ENCODE results near the gene MIPOL1. TPM values are rescaled to one million over a fixed set of nuclear protein-coding genes. Genes with fewer than 3 reads are reported as not detected.

MIPOL1 gene
- polyA plus RNA-seq (2013, experiment 1 of 2) = 8.8 TPM
- 10.0 TPM for polyA plus RNA-seq (2013, experiment 2 of 2)

- H3K9ac ChIP-seq (ENCODE audit: low read depth, low read length, poor library complexity) = peak within 1 kb of the TSS; percentile 85
- H3K9me3 ChIP-seq (replicated peaks in 1 of 2; ENCODE audit: control insufficient read depth in 2 of 2, insufficient read depth in 1 of 2, low read depth in 1 of 2, low read length in 2 of 2) = no peaks in the 10 kb centered on the region
- no peak within 1 kb of the TSS for H2BK120ac ChIP-seq (ENCODE audit: low read depth, low read length)
- no peak within 1 kb of the TSS for H2AK5ac ChIP-seq (ENCODE audit: low read depth, low read length)
- H3K4me2 ChIP-seq (ENCODE audit: insufficient read depth, low read length, poor library complexity, severe bottlenecking) = peak within 1 kb of the TSS; percentile 82
- no peak within 1 kb of the TSS for H2BK5ac ChIP-seq (ENCODE audit: low read length)
- no peaks in the 10 kb centered on the region for H3K79me1 ChIP-seq (ENCODE audit: low read depth, low read length)
- H3K23ac ChIP-seq (ENCODE audit: low read depth, low read length, poor library complexity) = peak within 1 kb of the TSS; percentile 45
- H3K36me3 ChIP-seq (replicated peaks in 1 of 2; ENCODE audit: control insufficient read depth in 2 of 2, insufficient read depth in 2 of 2, low read length in 2 of 2) = no peaks in the 10 kb centered on the region
- H2BK15ac ChIP-seq (ENCODE audit: low read length) = peak within 1 kb of the TSS; percentile 16
- no peak within 1 kb of the TSS for H3K14ac ChIP-seq (ENCODE audit: low read length)
- no peaks in the 10 kb centered on the region for H3K27me3 ChIP-seq (ENCODE audit: control insufficient read depth in 3 of 3, insufficient read depth in 3 of 3, low read depth in 1 of 3, low read length in 3 of 3)
- H3K27ac ChIP-seq (replicated peaks; ENCODE audit: low read length) = peak within 1 kb of the TSS; percentile 54
- peak; percentile 61 for DNase-seq (ENCODE audit: low spot score)
- no peak within 1 kb of the TSS for H3K4ac ChIP-seq (ENCODE audit: low read length)
- peak within 1 kb of the TSS; percentile 94 for H2AFZ ChIP-seq (ENCODE audit: low read length)
- H3K18ac ChIP-seq (ENCODE audit: low read length) = peak within 1 kb of the TSS; percentile 89
- H4K91ac ChIP-seq (ENCODE audit: low read depth, low read length, poor library complexity) = no peak within 1 kb of the TSS
- H4K8ac ChIP-seq (ENCODE audit: low read depth, low read length) = no peak within 1 kb of the TSS
- H2BK12ac ChIP-seq (ENCODE audit: low read length) = no peak within 1 kb of the TSS
- no CpG with 5 or more reads among the region's 70 CpGs for WGBS, 2 donors (ENCODE audit: extremely low coverage in 2 of 2, insufficient read length in 2 of 2, insufficient replicate concordance in 1 of 2)
- peak within 1 kb of the TSS; percentile 60 to 86 for H3K4me3 ChIP-seq (ENCODE audit: low read length in 2 of 2)
- peaks cover 1 to 4% of the 10 kb centered on the region in 2 donors for H3K4me1 ChIP-seq (ENCODE audit: control insufficient read depth in 2 of 2, insufficient read depth in 1 of 2, low read depth in 1 of 2, low read length in 2 of 2)
Observed at GRCh38 chr14:37197421-37198272, at the start of gene MIPOL1. MIPOL1 (plus strand) TSS chr14:37197937; CDS start chr14:37247889, 49,952 bp downstream.

GRCh38 chr14:37150414-37150813 is 47.3 kb upstream of the MIPOL1 start:
- H3K9me3 ChIP-seq (replicated peaks in 1 of 2; ENCODE audit: control insufficient read depth in 2 of 2, insufficient read depth in 1 of 2, low read depth in 1 of 2, low read length in 2 of 2) = no peaks in the 10 kb centered on the region
- H3K27ac ChIP-seq (replicated peaks; ENCODE audit: low read length) = no peak overlapping the region
- H2BK120ac ChIP-seq (ENCODE audit: low read depth, low read length) = no peak overlapping the region
- no peak overlapping the region for H3K23ac ChIP-seq (ENCODE audit: low read depth, low read length, poor library complexity)
- DNase-seq (ENCODE audit: low spot score) = no peak
- no peak overlapping the region for H3K14ac ChIP-seq (ENCODE audit: low read length)
- no CpG with 5 or more reads among the region's 3 CpGs for WGBS, 2 donors (ENCODE audit: extremely low coverage in 2 of 2, insufficient read length in 2 of 2, insufficient replicate concordance in 1 of 2)
- H3K27me3 ChIP-seq (ENCODE audit: control insufficient read depth in 3 of 3, insufficient read depth in 3 of 3, low read depth in 1 of 3, low read length in 3 of 3) = no peaks in the 10 kb centered on the region
- no peak overlapping the region for H2BK12ac ChIP-seq (ENCODE audit: low read length)
- H3K36me3 ChIP-seq (replicated peaks in 1 of 2; ENCODE audit: control insufficient read depth in 2 of 2, insufficient read depth in 2 of 2, low read length in 2 of 2) = no peaks in the 10 kb centered on the region
- H4K8ac ChIP-seq (ENCODE audit: low read depth, low read length) = no peak overlapping the region
- H2AFZ ChIP-seq (ENCODE audit: low read length) = peak overlapping the region; percentile 45
- no peak overlapping the region for H3K18ac ChIP-seq (ENCODE audit: low read length)
- H2AK5ac ChIP-seq (ENCODE audit: low read depth, low read length) = no peak overlapping the region
- H2BK5ac ChIP-seq (ENCODE audit: low read length) = no peak overlapping the region
- no peak overlapping the region for H2BK15ac ChIP-seq (ENCODE audit: low read length)
- peaks cover 3% of the 10 kb centered on the region for H3K79me1 ChIP-seq (ENCODE audit: low read depth, low read length)
- no peak overlapping the region for H3K4me2 ChIP-seq (ENCODE audit: insufficient read depth, low read length, poor library complexity, severe bottlenecking)
- H3K4me3 ChIP-seq (ENCODE audit: low read length in 2 of 2) = no peak overlapping the region
- H3K9ac ChIP-seq (ENCODE audit: low read depth, low read length, poor library complexity) = no peak overlapping the region
- no peak overlapping the region for H3K4ac ChIP-seq (ENCODE audit: low read length)
- H4K91ac ChIP-seq (ENCODE audit: low read depth, low read length, poor library complexity) = no peak overlapping the region
- H3K4me1 ChIP-seq (ENCODE audit: control insufficient read depth in 2 of 2, insufficient read depth in 1 of 2, low read depth in 1 of 2, low read length in 2 of 2) = no peaks in the 10 kb centered on the region

DNA sequence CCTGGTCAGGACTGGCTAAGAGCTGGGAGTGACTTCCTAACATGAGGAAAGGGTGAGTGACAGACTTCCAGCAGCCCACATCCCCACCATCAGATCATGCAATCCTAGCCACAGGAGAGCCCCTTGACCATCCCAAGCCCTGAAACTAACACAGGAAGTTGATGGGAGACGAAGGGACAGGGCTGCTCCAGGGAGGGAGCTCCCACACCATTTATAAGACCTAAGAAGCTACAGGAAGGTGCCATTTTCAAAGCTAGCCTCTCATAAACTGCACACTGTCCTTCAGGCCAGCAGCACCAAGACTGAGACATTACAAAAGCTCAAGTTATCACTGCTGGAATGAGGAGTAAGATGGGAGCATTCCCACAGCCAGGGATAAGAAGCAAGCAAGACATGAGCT is 44.7 kb upstream of the MIPOL1 start:
- Histone ChIP-seq H3K36me3 (replicated peaks in 1 of 2; ENCODE audit: control insufficient read depth in 2 of 2, insufficient read depth in 2 of 2, low read length in 2 of 2) (no peaks in the 10 kb centered on the region), H3K4me1 (ENCODE audit: control insufficient read depth in 2 of 2, insufficient read depth in 1 of 2, low read depth in 1 of 2, low read length in 2 of 2) (no peaks in the 10 kb centered on the region), H3K4me2 (ENCODE audit: insufficient read depth, low read length, poor library complexity, severe bottlenecking) (no peak overlapping the region), H2BK15ac (ENCODE audit: low read length) (no peak overlapping the region), H3K9ac (ENCODE audit: low read depth, low read length, poor library complexity) (no peak overlapping the region), H2AFZ (ENCODE audit: low read length) (no peak overlapping the region), H3K4ac (ENCODE audit: low read length) (no peak overlapping the region), H3K23ac (ENCODE audit: low read depth, low read length, poor library complexity) (peak overlapping the region; percentile 2), H4K91ac (ENCODE audit: low read depth, low read length, poor library complexity) (no peak overlapping the region), H3K27me3 (ENCODE audit: control insufficient read depth in 3 of 3, insufficient read depth in 3 of 3, low read depth in 1 of 3, low read length in 3 of 3) (no peaks in the 10 kb centered on the region), H2BK12ac (ENCODE audit: low read length) (no peak overlapping the region), H3K79me1 (ENCODE audit: low read depth, low read length) (peaks cover 3% of the 10 kb centered on the region), H3K9me3 (replicated peaks in 1 of 2; ENCODE audit: control insufficient read depth in 2 of 2, insufficient read depth in 1 of 2, low read depth in 1 of 2, low read length in 2 of 2) (no peaks in the 10 kb centered on the region), H3K18ac (ENCODE audit: low read length) (no peak overlapping the region), H2BK120ac (ENCODE audit: low read depth, low read length) (no peak overlapping the region), H3K27ac (replicated peaks; ENCODE audit: low read length) (no peak overlapping the region), H3K4me3 (ENCODE audit: low read length in 2 of 2) (no peak overlapping the region), H4K8ac (ENCODE audit: low read depth, low read length) (no peak overlapping the region), H3K14ac (ENCODE audit: low read length) (no peak overlapping the region), H2BK5ac (ENCODE audit: low read length) (no peak overlapping the region), H2AK5ac (ENCODE audit: low read depth, low read length) (no peak overlapping the region)
- no peak for DNase-seq (ENCODE audit: low spot score)
- WGBS, 2 donors (ENCODE audit: extremely low coverage in 2 of 2, insufficient read length in 2 of 2, insufficient replicate concordance in 1 of 2) = no CpG with 5 or more reads among the region's 1 CpG

- H3K27me3 ChIP-seq (ENCODE audit: control insufficient read depth in 3 of 3, insufficient read depth in 3 of 3, low read depth in 1 of 3, low read length in 3 of 3) = no peaks in the 10 kb centered on the region
- no CpG with 5 or more reads among the region's 5 CpGs for WGBS, 2 donors (ENCODE audit: extremely low coverage in 2 of 2, insufficient read length in 2 of 2, insufficient replicate concordance in 1 of 2)
- H3K4ac ChIP-seq (ENCODE audit: low read length) = no peak overlapping the region
- H2BK12ac ChIP-seq (ENCODE audit: low read length) = no peak overlapping the region
- no peak overlapping the region for H3K4me2 ChIP-seq (ENCODE audit: insufficient read depth, low read length, poor library complexity, severe bottlenecking)
- no peak overlapping the region for H3K18ac ChIP-seq (ENCODE audit: low read length)
- H4K8ac ChIP-seq (ENCODE audit: low read depth, low read length) = no peak overlapping the region
- H3K23ac ChIP-seq (ENCODE audit: low read depth, low read length, poor library complexity) = no peak overlapping the region
- DNase-seq (ENCODE audit: low spot score) = no peak
- H3K9ac ChIP-seq (ENCODE audit: low read depth, low read length, poor library complexity) = no peak overlapping the region
- H3K9me3 ChIP-seq (replicated peaks in 1 of 2; ENCODE audit: control insufficient read depth in 2 of 2, insufficient read depth in 1 of 2, low read depth in 1 of 2, low read length in 2 of 2) = no peaks in the 10 kb centered on the region
- no peak overlapping the region for H3K14ac ChIP-seq (ENCODE audit: low read length)
- H3K4me3 ChIP-seq (ENCODE audit: low read length in 2 of 2) = no peak overlapping the region
- no peak overlapping the region for H4K91ac ChIP-seq (ENCODE audit: low read depth, low read length, poor library complexity)
- no peak overlapping the region for H2BK120ac ChIP-seq (ENCODE audit: low read depth, low read length)
- H2AFZ ChIP-seq (ENCODE audit: low read length) = no peak overlapping the region
- H2BK15ac ChIP-seq (ENCODE audit: low read length) = no peak overlapping the region
- no peaks in the 10 kb centered on the region for H3K36me3 ChIP-seq (replicated peaks in 1 of 2; ENCODE audit: control insufficient read depth in 2 of 2, insufficient read depth in 2 of 2, low read length in 2 of 2)
- peak overlapping the region; percentile 10 for H2BK5ac ChIP-seq (ENCODE audit: low read length)
- peaks cover 3% of the 10 kb centered on the region for H3K79me1 ChIP-seq (ENCODE audit: low read depth, low read length)
- no peak overlapping the region for H3K27ac ChIP-seq (replicated peaks; ENCODE audit: low read length)
- no peaks in the 10 kb centered on the region for H3K4me1 ChIP-seq (ENCODE audit: control insufficient read depth in 2 of 2, insufficient read depth in 1 of 2, low read depth in 1 of 2, low read length in 2 of 2)
- no peak overlapping the region for H2AK5ac ChIP-seq (ENCODE audit: low read depth, low read length)
Observed at GRCh38 chr14:37153483-37153882, 44.3 kb upstream of the MIPOL1 start.
